DOHH2 (cell line): Measurements from ENCODE around the gene NRXN3.

Source experiments
- H3F3A ChIP-seq: fragments of 200-600 bp; sonication (generic), shearing (Covaris generic); 2 replicates; pipeline ENCODE4 v1.6.0; 2016; ENCODE audit warnings: antibody characterized with exemption, mild to moderate bottlenecking; ENCODE audit not compliant: control insufficient read depth, insufficient read depth
- H3K27ac ChIP-seq: fragments of 200-600 bp; sonication (generic); 2 replicates; pipeline ENCODE4 v1.5.1; 2014; ENCODE audit warnings: low read depth, mild to moderate bottlenecking, low read length, moderate library complexity
- H3K27me3 ChIP-seq: fragments of 200-600 bp; sonication (generic); 2 replicates; pipeline ENCODE4 v1.6.1; 2014; ENCODE audit warnings: mild to moderate bottlenecking, low read length, mixed read lengths; ENCODE audit not compliant: control insufficient read depth
- H3K36me3 ChIP-seq: fragments of 200-600 bp; sonication (generic); 2 replicates; pipeline ENCODE4 v1.6.1; 2014; ENCODE audit warnings: mild to moderate bottlenecking, low read length, moderate library complexity, mixed read lengths; ENCODE audit not compliant: control insufficient read depth
- H3K4me1 ChIP-seq: fragments of 200-600 bp; sonication (generic); 2 replicates; pipeline ENCODE4 v1.6.1; 2014; ENCODE audit warnings: mild to moderate bottlenecking, low read length, mixed read lengths; ENCODE audit not compliant: control insufficient read depth
- H3K4me2 ChIP-seq: fragments of 200-600 bp; sonication (generic); 2 replicates; pipeline ENCODE4 v1.6.0; 2014; ENCODE audit warnings: mild to moderate bottlenecking, low read length, moderate library complexity
- H3K4me3 ChIP-seq: fragments of 200-600 bp; sonication (generic); 2 replicates; pipeline ENCODE4 v1.5.1; 2014; ENCODE audit warnings: mild to moderate bottlenecking, low read length, mixed read lengths
- H3K79me2 ChIP-seq: fragments of 200-600 bp; sonication (generic); 2 replicates; pipeline ENCODE4 v1.6.1; 2014; ENCODE audit warnings: mild to moderate bottlenecking, low read length, mixed read lengths; ENCODE audit not compliant: control insufficient read depth
- H3K9me2 ChIP-seq: fragments of 200-600 bp; sonication (generic); replicated peaks from 2 replicates; pipeline ENCODE4 v1.6.1; 2014; ENCODE audit warnings: mild to moderate bottlenecking, low read length, mixed read lengths; ENCODE audit not compliant: control insufficient read depth
- H3K9me3 ChIP-seq: fragments of 200-600 bp; sonication (generic); 2 replicates; pipeline ENCODE4 v1.6.1; 2014; ENCODE audit warnings: antibody characterized with exemption, low read length, mixed read lengths; ENCODE audit not compliant: control insufficient read depth, insufficient read depth
- H4K20me1 ChIP-seq: fragments of 200-600 bp; sonication (generic); 2 replicates; pipeline ENCODE4 v1.6.0; 2014; ENCODE audit warnings: low read depth, mild to moderate bottlenecking, antibody characterized with exemption, low read length, moderate library complexity; ENCODE audit not compliant: control insufficient read depth, insufficient read depth
- EZH2phosphoT487 ChIP-seq: fragments of 200-600 bp; sonication (generic); IDR thresholded peaks from 2 replicates; pipeline ENCODE4 v1.6.1; 2017; ENCODE audit warnings: borderline replicate concordance, mild to moderate bottlenecking, antibody characterized with exemption, low read length, moderate library complexity, mixed read lengths
- TF ChIP-seq, protein P1 (sequence below): fragments of 200-600 bp; sonication (generic); IDR thresholded peaks from one replicate; pipeline ENCODE4 v1.5.1; 2014; ENCODE audit warnings: antibody characterized with exemption, mild to moderate bottlenecking, low read depth, low read length; ENCODE audit not compliant: poor library complexity, severe bottlenecking

Gene NRXN3

GRCh38 chr14:78747813-78748212 is 577.6 kb downstream of the NRXN3 start:
- H3K4me1 ChIP-seq: no peaks in the 10 kb centered on the region
- H3K4me3 ChIP-seq: no peak overlapping the region
- no peak overlapping the region for H3K4me2 ChIP-seq
- no peaks in the 10 kb centered on the region for H3K79me2 ChIP-seq
- H4K20me1 ChIP-seq: no peaks in the 10 kb centered on the region
- no peaks in the 10 kb centered on the region for H3K27me3 ChIP-seq
- TF ChIP-seq EZH2phosphoT487: no peak
- TF ChIP-seq, protein P1, sequence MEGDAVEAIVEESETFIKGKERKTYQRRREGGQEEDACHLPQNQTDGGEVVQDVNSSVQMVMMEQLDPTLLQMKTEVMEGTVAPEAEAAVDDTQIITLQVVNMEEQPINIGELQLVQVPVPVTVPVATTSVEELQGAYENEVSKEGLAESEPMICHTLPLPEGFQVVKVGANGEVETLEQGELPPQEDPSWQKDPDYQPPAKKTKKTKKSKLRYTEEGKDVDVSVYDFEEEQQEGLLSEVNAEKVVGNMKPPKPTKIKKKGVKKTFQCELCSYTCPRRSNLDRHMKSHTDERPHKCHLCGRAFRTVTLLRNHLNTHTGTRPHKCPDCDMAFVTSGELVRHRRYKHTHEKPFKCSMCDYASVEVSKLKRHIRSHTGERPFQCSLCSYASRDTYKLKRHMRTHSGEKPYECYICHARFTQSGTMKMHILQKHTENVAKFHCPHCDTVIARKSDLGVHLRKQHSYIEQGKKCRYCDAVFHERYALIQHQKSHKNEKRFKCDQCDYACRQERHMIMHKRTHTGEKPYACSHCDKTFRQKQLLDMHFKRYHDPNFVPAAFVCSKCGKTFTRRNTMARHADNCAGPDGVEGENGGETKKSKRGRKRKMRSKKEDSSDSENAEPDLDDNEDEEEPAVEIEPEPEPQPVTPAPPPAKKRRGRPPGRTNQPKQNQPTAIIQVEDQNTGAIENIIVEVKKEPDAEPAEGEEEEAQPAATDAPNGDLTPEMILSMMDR: no peak
- no peaks in the 10 kb centered on the region for H3K9me2 ChIP-seq
- H3F3A ChIP-seq: no peaks in the 10 kb centered on the region
- no peaks in the 10 kb centered on the region for H3K36me3 ChIP-seq
- H3K27ac ChIP-seq: no peak overlapping the region
- no peaks in the 10 kb centered on the region for H3K9me3 ChIP-seq

DNA sequence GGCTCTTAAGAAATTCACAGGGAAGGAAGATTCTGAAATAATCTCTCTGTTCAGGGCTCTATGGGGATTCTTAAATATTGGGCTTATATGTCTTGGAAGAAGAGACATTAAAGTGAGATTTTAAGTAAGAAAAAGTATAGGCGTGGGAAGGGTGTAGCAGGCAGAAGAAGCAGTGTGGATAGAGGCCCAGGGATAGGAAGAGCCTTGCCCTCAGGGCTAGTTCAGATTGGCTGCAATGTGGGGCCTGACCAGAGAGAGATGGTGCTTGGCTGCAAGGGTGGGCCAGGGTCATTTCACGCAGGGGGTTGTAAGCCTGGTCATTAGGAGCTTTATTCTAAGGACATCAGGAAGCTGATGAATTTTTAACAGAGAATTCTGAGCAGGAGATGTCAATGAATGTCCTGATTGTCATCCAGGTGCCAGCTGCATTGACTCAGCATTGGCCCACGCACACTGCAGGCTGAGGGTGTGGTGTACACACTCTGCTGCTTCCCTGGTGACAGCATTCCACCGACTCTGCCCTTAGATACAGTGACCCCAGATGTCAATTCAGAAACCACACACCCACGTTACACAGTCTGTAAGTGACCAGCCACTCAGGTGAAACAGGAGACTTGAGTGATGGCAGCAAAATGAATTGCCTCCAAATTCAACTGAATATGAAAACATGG is 582.5 kb downstream of the NRXN3 start:
- no peaks in the 10 kb centered on the region for H3K36me3 ChIP-seq
- H3K27me3 ChIP-seq: no peaks in the 10 kb centered on the region
- no peak overlapping the region for H3K4me2 ChIP-seq
- no peaks in the 10 kb centered on the region for H3K4me1 ChIP-seq
- no peaks in the 10 kb centered on the region for H3F3A ChIP-seq
- no peaks in the 10 kb centered on the region for H4K20me1 ChIP-seq
- H3K4me3 ChIP-seq: no peak overlapping the region
- no peak overlapping the region for H3K27ac ChIP-seq
- H3K9me2 ChIP-seq: no peaks in the 10 kb centered on the region
- no peaks in the 10 kb centered on the region for H3K79me2 ChIP-seq
- TF ChIP-seq, protein P1: no peak
- no peak for TF ChIP-seq EZH2phosphoT487
- H3K9me3 ChIP-seq: no peaks in the 10 kb centered on the region

- Histone ChIP-seq H3K27me3 (no peaks in the 10 kb centered on the region), H3K36me3 (no peaks in the 10 kb centered on the region), H3K9me3 (no peaks in the 10 kb centered on the region), H3K4me3 (no peak overlapping the region), H3K27ac (no peak overlapping the region), H3F3A (no peaks in the 10 kb centered on the region), H3K4me1 (no peaks in the 10 kb centered on the region), H3K9me2 (no peaks in the 10 kb centered on the region), H4K20me1 (no peaks in the 10 kb centered on the region), H3K79me2 (no peaks in the 10 kb centered on the region), H3K4me2 (no peak overlapping the region)
- no peak for TF ChIP-seq EZH2phosphoT487
These were observed 583.9 kb downstream of the NRXN3 start for GRCh38 chr14:78754059-78754458.

DNA sequence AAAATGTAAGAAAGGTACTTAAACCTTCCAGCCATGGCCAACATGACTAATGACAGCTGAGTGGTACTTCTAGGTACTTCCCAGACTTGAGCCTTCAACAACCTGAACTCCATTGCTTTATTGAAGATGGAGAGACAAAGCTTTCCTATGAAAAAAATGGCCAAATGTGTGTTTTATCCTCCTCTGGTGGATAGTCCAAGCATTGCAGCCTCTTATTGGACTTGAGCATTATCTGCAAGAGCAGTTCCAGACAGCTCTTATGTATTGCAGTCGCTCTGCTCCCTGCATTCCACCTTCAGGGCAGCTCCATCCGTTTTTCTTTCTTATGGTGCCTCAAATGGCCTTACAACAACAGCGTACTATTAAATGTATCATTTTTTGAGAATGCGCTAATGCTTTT is 588.2 kb downstream of the NRXN3 start:
- no peaks in the 10 kb centered on the region for H4K20me1 ChIP-seq

More for the DNA sequence above, 588.2 kb downstream of the NRXN3 start:
- TF ChIP-seq, protein P1: peak; percentile 53
- no peak for TF ChIP-seq EZH2phosphoT487
- no peaks in the 10 kb centered on the region for H3K79me2 ChIP-seq
- H3K27ac ChIP-seq: no peak overlapping the region
- H3K36me3 ChIP-seq: no peaks in the 10 kb centered on the region
- no peak overlapping the region for H3K4me3 ChIP-seq
- H3K4me2 ChIP-seq: no peak overlapping the region
- H3F3A ChIP-seq: no peaks in the 10 kb centered on the region
- no peaks in the 10 kb centered on the region for H3K9me3 ChIP-seq
- no peaks in the 10 kb centered on the region for H3K4me1 ChIP-seq
- no peaks in the 10 kb centered on the region for H3K27me3 ChIP-seq
- H3K9me2 ChIP-seq: no peaks in the 10 kb centered on the region
